Peyer's patch (tissue), 4 donors: ENCODE measurements around the gene SMOC1.

Source experiments
- CTCF ChIP-seq, 6 experiments: fragments of 450-650 bp in 4 of 6; fragments of 200-600 bp in 2 of 6; sonication (generic) in 1 of 6; IDR thresholded peaks; one replicate each; pipeline ENCODE4 v1.5.1; 2017 to 2019; ENCODE audit warnings: antibody characterized with exemption in 6 of 6, mild to moderate bottlenecking in 3 of 6, moderate library complexity in 1 of 6
- POLR2A ChIP-seq, 2 donors: fragments of 450-650 bp; IDR thresholded peaks; one replicate each; pipeline ENCODE4 v1.5.1; 2017; ENCODE audit warnings: antibody characterized with exemption in 2 of 2, mild to moderate bottlenecking in 2 of 2, moderate library complexity in 2 of 2

GRCh38 chr14:70029296-70030132, 150.3 kb downstream of the SMOC1 start:
- no peak for TF ChIP-seq CTCF (IDR thresholded peaks at IDR 0.05)
- no peak for TF ChIP-seq POLR2A (IDR thresholded peaks at IDR 0.05)
